MCF 10A (cell line): ENCODE measurements around the gene PKN1. TPM values are rescaled to one million over a fixed set of nuclear protein-coding genes. Genes with fewer than 3 reads are reported as not detected.

ENCODE experiments used
- BruUV-seq: library from RNA; stranded (reverse); fragments of 400-500 nt; replicated peaks from 2 replicates; lab custom pipeline; 2021; lab: Mats Ljungman, UMichigan
- CTCF ChIA-PET: fragments of 300-600 bp; sonication (Branson Sonifier 250); formaldehyde crosslinking; extraction: SDS; loops from one replicate; lab custom pipeline; 2021; ENCODE audit warnings: antibody characterized with exemption, inconsistent platforms; lab: Yijun Ruan, JAX
- POLR2A ChIA-PET: fragments of 300-600, 350-650 bp; sonication (Branson Sonifier 250); formaldehyde crosslinking; extraction: SDS; loops from one replicate; lab custom pipeline; 2020; ENCODE audit warnings: antibody characterized with exemption, inconsistent platforms; lab: Yijun Ruan, JAX
- DNase-seq: peaks from one replicate; pipeline ENCODE4 v3.0.0-alpha.2; 2018; ENCODE audit not compliant: unreplicated experiment
- H3K27ac Mint-ChIP-seq: one replicate; pipeline ENCODE4 v1.8.0; 2022; ENCODE audit warnings: mild to moderate bottlenecking, low read depth, mixed read lengths; ENCODE audit not compliant: unreplicated experiment
- H3K27me3 Mint-ChIP-seq: one replicate; pipeline ENCODE4 v1.8.0; 2022; ENCODE audit warnings: mixed read lengths; ENCODE audit not compliant: insufficient read depth, unreplicated experiment
- H3K36me3 Mint-ChIP-seq: one replicate; pipeline ENCODE4 v1.8.0; 2022; ENCODE audit warnings: mild to moderate bottlenecking, moderate library complexity, mixed read lengths; ENCODE audit not compliant: insufficient read depth, unreplicated experiment
- H3K4me1 Mint-ChIP-seq: one replicate; pipeline ENCODE4 v1.8.0; 2022; ENCODE audit warnings: mixed read lengths; ENCODE audit not compliant: insufficient read depth, unreplicated experiment
- H3K4me3 Mint-ChIP-seq: one replicate; pipeline ENCODE4 v1.8.0; 2022; ENCODE audit warnings: mild to moderate bottlenecking, moderate library complexity, mixed read lengths; ENCODE audit not compliant: unreplicated experiment
- H3K9me3 Mint-ChIP-seq: one replicate; pipeline ENCODE4 v1.8.0; 2022; ENCODE audit warnings: mixed read lengths; ENCODE audit not compliant: unreplicated experiment
- intact Hi-C: fragments of 100-400 bp; cut with micrococcal nuclease; formaldehyde crosslinking; loops from 2 replicates; pipeline ENCODE4 v1.14.1; 2022
- total RNA-seq: library from RNA; stranded (reverse); gene quantifications from 2 replicates; pipeline ENCODE4 v1.2.3, GENCODE V29; 2022
- TF ChIP-seq, protein P1 (sequence below): fragments of 200-600 bp; IDR thresholded peaks from one replicate; pipeline ENCODE4 v1.8.0; 2022; ENCODE audit warnings: antibody characterized with exemption, mild to moderate bottlenecking; ENCODE audit not compliant: unreplicated experiment

The PKN1 gene
- total RNA-seq, 1 experiment from 2014 or later, result 94.8 TPM

DNA sequence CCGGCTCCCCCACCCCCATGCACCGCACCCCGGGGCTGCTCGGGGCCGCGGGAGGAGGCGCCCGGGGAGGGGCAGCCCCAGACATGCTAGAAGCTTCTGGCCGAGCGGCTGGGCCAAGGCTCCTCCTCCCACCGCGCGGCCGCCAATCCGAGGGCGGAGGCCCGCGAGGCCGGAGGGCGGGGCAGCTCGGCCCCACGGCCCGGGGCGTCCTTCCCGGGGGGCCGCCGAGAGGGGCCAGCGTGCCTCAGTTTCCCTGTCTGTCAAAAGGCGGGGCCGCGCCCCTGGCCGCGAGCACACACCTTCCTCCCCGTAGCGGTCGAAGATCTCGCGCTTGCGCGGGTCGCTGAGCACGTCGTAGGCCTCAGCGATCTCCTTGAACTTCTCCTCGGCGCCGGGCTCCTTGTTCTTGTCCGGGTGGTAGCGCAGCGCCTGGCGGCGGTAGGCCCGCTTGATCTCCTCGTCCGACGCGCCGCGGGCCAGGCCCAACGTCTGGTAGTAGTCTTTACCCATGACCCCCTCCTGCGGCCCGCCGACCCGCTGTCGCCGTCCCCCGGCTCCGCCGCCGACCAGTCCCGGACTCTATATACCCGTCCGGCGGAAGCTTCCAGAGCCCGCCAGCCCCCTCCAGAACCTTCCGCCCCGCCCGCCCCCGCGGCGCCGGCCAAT is 84.9 kb downstream of the PKN1 start, which contains the start of gene DNAJB1:
TSS of gene DNAJB1 (minus strand) at position 558 of the 666 bp plus-strand sequence. CDS start at position 510, 48 bp downstream.
- H3K27me3 Mint-ChIP-seq, result no peaks in the 10 kb centered on the region
- H3K27ac Mint-ChIP-seq, result peak within 1 kb of the TSS; percentile 97
- BruUV-seq, result no TSS peak
- H3K36me3 Mint-ChIP-seq, result peaks cover 58% of the 10 kb centered on the region
- POLR2A ChIA-PET, result interaction anchor here (0.6 to 15.7 kb wide), 38 partner anchors 8 to 1726 kb away, joined by 3 to 203 read pairs (median 4); partner anchors contain the start of genes ADGRE5, ASF1B, DDX39A and GIPC1
- peaks cover 23% of the 10 kb centered on the region for H3K4me1 Mint-ChIP-seq
- peak within 1 kb of the TSS; percentile 87 for H3K4me3 Mint-ChIP-seq
- TF ChIP-seq, protein P1, sequence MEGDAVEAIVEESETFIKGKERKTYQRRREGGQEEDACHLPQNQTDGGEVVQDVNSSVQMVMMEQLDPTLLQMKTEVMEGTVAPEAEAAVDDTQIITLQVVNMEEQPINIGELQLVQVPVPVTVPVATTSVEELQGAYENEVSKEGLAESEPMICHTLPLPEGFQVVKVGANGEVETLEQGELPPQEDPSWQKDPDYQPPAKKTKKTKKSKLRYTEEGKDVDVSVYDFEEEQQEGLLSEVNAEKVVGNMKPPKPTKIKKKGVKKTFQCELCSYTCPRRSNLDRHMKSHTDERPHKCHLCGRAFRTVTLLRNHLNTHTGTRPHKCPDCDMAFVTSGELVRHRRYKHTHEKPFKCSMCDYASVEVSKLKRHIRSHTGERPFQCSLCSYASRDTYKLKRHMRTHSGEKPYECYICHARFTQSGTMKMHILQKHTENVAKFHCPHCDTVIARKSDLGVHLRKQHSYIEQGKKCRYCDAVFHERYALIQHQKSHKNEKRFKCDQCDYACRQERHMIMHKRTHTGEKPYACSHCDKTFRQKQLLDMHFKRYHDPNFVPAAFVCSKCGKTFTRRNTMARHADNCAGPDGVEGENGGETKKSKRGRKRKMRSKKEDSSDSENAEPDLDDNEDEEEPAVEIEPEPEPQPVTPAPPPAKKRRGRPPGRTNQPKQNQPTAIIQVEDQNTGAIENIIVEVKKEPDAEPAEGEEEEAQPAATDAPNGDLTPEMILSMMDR, result no peak
- CTCF ChIA-PET, result interaction anchor here (0.6 to 7.9 kb wide), 4 partner anchors 13 to 605 kb away, joined by 3 to 53 read pairs (median 4); no protein-coding TSS in a partner anchor
- intact Hi-C loops, result loop anchor here (2.0 kb wide), 1 partner anchor 33 kb away; no protein-coding TSS in a partner anchor
- H3K9me3 Mint-ChIP-seq, result no peaks in the 10 kb centered on the region
- peak; percentile 85 for DNase-seq

DNA sequence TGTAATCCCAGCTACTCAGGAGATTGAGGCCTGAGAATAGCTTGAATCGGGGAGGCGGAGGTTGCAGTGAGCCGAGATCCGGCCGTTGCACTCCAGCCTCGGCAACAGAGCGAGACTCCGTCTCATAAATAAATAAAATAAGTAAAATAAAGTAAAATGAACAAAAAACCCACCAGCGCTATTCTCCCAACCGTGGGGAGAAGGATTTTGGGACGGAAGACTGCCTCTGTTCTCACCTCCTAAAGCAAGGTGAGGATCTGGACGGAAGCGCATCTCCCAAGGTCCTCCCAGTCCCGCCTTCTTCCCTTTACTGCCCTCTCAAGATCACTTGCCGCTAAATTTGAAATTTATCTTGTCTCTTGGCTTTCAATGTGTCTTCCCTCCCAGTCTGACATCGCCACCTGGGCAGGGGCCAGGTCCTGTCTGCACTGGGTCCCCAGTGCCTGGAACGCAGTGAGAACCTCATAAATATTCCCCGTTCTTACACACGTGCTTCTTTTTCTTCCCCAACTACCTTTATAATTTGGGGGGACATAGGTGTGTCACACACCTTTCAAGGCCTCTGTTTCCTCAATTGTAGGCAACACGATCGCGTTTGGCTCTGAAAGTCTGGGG is 86.2 kb downstream of the PKN1 start:
- no peaks in the 10 kb centered on the region for H3K9me3 Mint-ChIP-seq
- intact Hi-C loops, result no loop called here
- H3K4me1 Mint-ChIP-seq, result peaks cover 23% of the 10 kb centered on the region
- POLR2A ChIA-PET, result interaction anchor here (0.5 to 15.7 kb wide), 10 partner anchors 9 to 808 kb away, joined by 3 to 203 read pairs (median 14); partner anchors contain the start of genes DDX39A, GIPC1, NDUFB7 and TECR
- no peak for DNase-seq
- H3K36me3 Mint-ChIP-seq, result peaks cover 44% of the 10 kb centered on the region
- H3K27ac Mint-ChIP-seq, result peak overlapping the region; percentile 97
- peak overlapping the region; percentile 57 for H3K4me3 Mint-ChIP-seq
- BruUV-seq, result no TSS peak
- CTCF ChIA-PET, result interaction anchor here (0.8 to 7.9 kb wide), 2 partner anchors 8 to 14 kb away, joined by 3 to 53 read pairs; no protein-coding TSS in a partner anchor
- TF ChIP-seq, protein P1, result no peak
- H3K27me3 Mint-ChIP-seq, result no peaks in the 10 kb centered on the region

DNA sequence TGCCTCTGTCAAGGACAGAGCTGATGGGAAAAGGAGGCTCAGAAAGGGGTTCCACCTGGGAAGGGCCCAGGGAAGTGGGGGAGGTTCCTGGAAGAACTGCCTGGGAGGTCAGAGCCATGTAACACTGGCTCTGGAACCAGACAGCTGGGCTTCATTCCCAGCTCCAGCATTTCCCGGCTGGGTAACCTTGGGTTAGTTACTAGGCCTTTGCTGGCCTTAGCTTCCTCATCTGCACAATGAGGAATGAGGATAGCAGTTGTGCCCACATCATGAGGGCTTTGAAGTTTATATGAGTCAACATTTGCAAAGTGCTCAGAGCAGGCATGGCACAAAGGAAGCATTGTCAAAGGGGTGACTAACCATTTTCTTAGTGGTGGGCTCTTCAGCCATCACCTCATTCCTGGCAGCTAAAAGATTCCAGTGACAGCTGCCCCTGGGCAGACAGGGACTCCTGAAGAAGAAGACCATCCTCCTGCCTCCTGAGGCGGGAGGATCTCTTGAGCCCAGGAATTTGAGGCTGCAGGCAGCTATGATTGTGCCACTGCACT is 86.8 kb downstream of the PKN1 start:
- Mint-ChIP-seq H3K9me3 (no peaks in the 10 kb centered on the region), H3K36me3 (peaks cover 38% of the 10 kb centered on the region), H3K27ac (peak overlapping the region; percentile 97), H3K27me3 (no peaks in the 10 kb centered on the region), H3K4me1 (peaks cover 23% of the 10 kb centered on the region), H3K4me3 (peak overlapping the region; percentile 57)
- ChIA-PET CTCF (interaction anchor here (0.5 to 7.9 kb wide), 4 partner anchors 9 to 37 kb away, joined by 3 to 53 read pairs (median 3); partner anchors contain the start of gene GIPC1), POLR2A (interaction anchor here (0.5 to 5.6 kb wide), 7 partner anchors 9 to 1785 kb away, joined by 3 to 153 read pairs (median 5); partner anchors contain the start of genes DDX39A and GIPC1)
- DNase-seq, result no peak
- no TSS peak for BruUV-seq
- intact Hi-C loops, result no loop called here
- TF ChIP-seq, protein P1, result no peak
